H1 (cell line): ENCODE results near the gene CCDC73. TPM values are rescaled to one million over a fixed set of nuclear protein-coding genes. Genes with fewer than 3 reads are reported as not detected.

ENCODE experiments used
- CTCF ChIA-PET: fragments of 300-600 bp; sonication (Branson Sonifier 250); formaldehyde crosslinking; loops from one replicate; lab custom pipeline; 2021; ENCODE audit not compliant: partially characterized antibody; lab: Charles Lee
- POLR2A ChIA-PET: fragments of 300-600 bp; sonication (Branson Sonifier 250); formaldehyde crosslinking; loops from one replicate; lab custom pipeline; 2021; ENCODE audit warnings: inconsistent platforms; ENCODE audit not compliant: partially characterized antibody; lab: Charles Lee
- DNase-seq, 2 experiments: peaks; one replicate each; pipeline versions ENCODE4 v3.0.0 to v3.0.0-alpha.2; 2010 to 2022; ENCODE audit warnings: low spot score in 2 of 2, low read depth in 1 of 2, mixed read lengths in 1 of 2
- FAIRE-seq: peaks from 2 replicates; lab custom pipeline; 2011; peaks lifted over from hg19 to GRCh38; lab: Jason Lieb, UNC
- H2AFZ ChIP-seq: 2 replicates; pipeline ENCODE4 v1.8.1; 2012; ENCODE audit warnings: low read length, inconsistent platforms
- H2AK5ac ChIP-seq: 2 replicates; pipeline ENCODE4 v1.6.1; 2013; ENCODE audit warnings: low read depth, low read length
- H2BK120ac ChIP-seq: replicated peaks from 2 replicates; pipeline ENCODE3; 2013; ENCODE audit warnings: low read depth, low read length, inconsistent platforms
- H2BK12ac ChIP-seq: 2 replicates; pipeline ENCODE4 v1.6.1; 2013; ENCODE audit warnings: low read depth, low read length
- H2BK15ac ChIP-seq: 2 replicates; pipeline ENCODE4 v1.6.1; 2013; ENCODE audit warnings: low read length
- H2BK20ac ChIP-seq: 2 replicates; pipeline ENCODE4 v1.6.1; 2013; ENCODE audit warnings: low read length
- H2BK5ac ChIP-seq: 2 replicates; pipeline ENCODE4 v1.6.1; 2013; ENCODE audit warnings: low read depth, low read length
- H3K14ac ChIP-seq: 2 replicates; pipeline ENCODE4 v1.6.1; 2013; ENCODE audit warnings: inconsistent platforms; ENCODE audit not compliant: insufficient read length
- H3K18ac ChIP-seq: 2 replicates; pipeline ENCODE4 v1.6.1; 2013; ENCODE audit warnings: low read length; ENCODE audit errors: extremely low read depth
- H3K23ac ChIP-seq: 2 replicates; pipeline ENCODE4 v1.6.1; 2013; ENCODE audit warnings: inconsistent platforms; ENCODE audit not compliant: insufficient read length
- H3K23me2 ChIP-seq: 2 replicates; pipeline ENCODE4 v1.6.1; 2013; ENCODE audit warnings: low read depth, low read length
- H3K27ac ChIP-seq: 2 replicates; pipeline ENCODE4 v1.6.1; 2011; ENCODE audit warnings: low read depth, low read length, inconsistent platforms
- H3K27me3 ChIP-seq, 4 experiments: replicated peaks in 1 of 4; 1 replicate in 1 of 4; 2 replicates in 3 of 4; pipeline versions ENCODE4 v1.6.1 to v1.8.1; 2011 to 2013; ENCODE audit warnings: low read length in 3 of 4, mild to moderate bottlenecking in 3 of 4, inconsistent platforms in 2 of 4, mixed read lengths in 2 of 4, moderate library complexity in 1 of 4; ENCODE audit not compliant: control insufficient read depth in 3 of 4, insufficient read depth in 3 of 4; ENCODE audit errors: extremely low read depth in 1 of 4
- H3K36me3 ChIP-seq, 4 experiments: 2 replicates each; pipeline versions ENCODE4 v1.6.1 to v1.8.1; 2011 to 2013; ENCODE audit warnings: mild to moderate bottlenecking in 4 of 4, low read length in 3 of 4, moderate library complexity in 2 of 4, control low read depth in 1 of 4, inconsistent platforms in 1 of 4; ENCODE audit not compliant: insufficient read depth in 4 of 4, control insufficient read depth in 2 of 4
- H3K4ac ChIP-seq: replicated peaks from 2 replicates; pipeline ENCODE3; 2013; ENCODE audit warnings: low read length, low read depth, mixed read lengths, inconsistent platforms; ENCODE audit not compliant: insufficient read length
- H3K4me1 ChIP-seq, 4 experiments: replicated peaks in 1 of 4; 1 replicate in 1 of 4; 2 replicates in 3 of 4; pipeline versions ENCODE4 v1.6.1 to v1.8.1; 2011 to 2013; ENCODE audit warnings: low read length in 3 of 4, inconsistent platforms in 2 of 4, mixed read lengths in 1 of 4; ENCODE audit not compliant: insufficient read depth in 4 of 4, control insufficient read depth in 3 of 4
- H3K4me2 ChIP-seq, 2 experiments: 2 replicates each; pipeline versions ENCODE4 v1.6.1 to v1.8.1; 2011 to 2013; ENCODE audit warnings: low read depth in 2 of 2, low read length in 2 of 2, control low read depth in 1 of 2, inconsistent platforms in 1 of 2, mild to moderate bottlenecking in 1 of 2; ENCODE audit not compliant: insufficient read depth in 1 of 2
- H3K4me3 ChIP-seq, 4 experiments: fragments of 200-600, 300-600 bp in 1 of 4; sonication (generic), shearing (Covaris generic), sonication (Bioruptor Twin) in 1 of 4; 2 replicates each; pipeline versions ENCODE4 v1.5.1 to v1.8.1; 2011 to 2016; ENCODE audit warnings: low read length in 4 of 4, low read depth in 3 of 4, control low read depth in 2 of 4, inconsistent platforms in 2 of 4, mild to moderate bottlenecking in 2 of 4, mixed read lengths in 1 of 4, moderate library complexity in 1 of 4; ENCODE audit not compliant: insufficient read depth in 2 of 4; ENCODE audit errors: extremely low read depth in 1 of 4
- H3K56ac ChIP-seq: replicated peaks from 2 replicates; pipeline ENCODE3; 2013; ENCODE audit warnings: low read depth, mild to moderate bottlenecking, mixed read lengths, low read length, inconsistent platforms; ENCODE audit not compliant: insufficient read length
- H3K79me1 ChIP-seq: 2 replicates; pipeline ENCODE4 v1.6.1; 2013; ENCODE audit warnings: low read depth, low read length, control low read depth
- H3K79me2 ChIP-seq, 2 experiments: 2 replicates each; pipeline versions ENCODE4 v1.6.1 to v1.8.1; 2012 to 2013; ENCODE audit warnings: low read length in 2 of 2, mild to moderate bottlenecking in 2 of 2, inconsistent platforms in 1 of 2; ENCODE audit not compliant: insufficient read depth in 2 of 2, control insufficient read depth in 1 of 2
- H3K9ac ChIP-seq, 4 experiments: replicated peaks in 1 of 4; 1 replicate in 1 of 4; 2 replicates in 3 of 4; pipeline versions ENCODE4 v1.6.1 to v1.8.1; 2011 to 2013; ENCODE audit warnings: low read depth in 3 of 4, low read length in 3 of 4, control low read depth in 2 of 4, mild to moderate bottlenecking in 2 of 4, moderate library complexity in 2 of 4, inconsistent platforms in 1 of 4; ENCODE audit errors: extremely low read depth in 1 of 4
- H3K9me3 ChIP-seq, 2 experiments: 2 replicates each; pipeline versions ENCODE4 v1.6.1 to v1.8.1; 2012 to 2013; ENCODE audit warnings: mild to moderate bottlenecking in 2 of 2, moderate library complexity in 2 of 2, control low read depth in 1 of 2, inconsistent platforms in 1 of 2, low read depth in 1 of 2, low read length in 1 of 2, mixed read lengths in 1 of 2; ENCODE audit not compliant: insufficient read depth in 2 of 2
- H4K20me1 ChIP-seq, 2 experiments: replicated peaks in 1 of 2; 2 replicates each; pipeline versions ENCODE3 to v1.8.1; 2011 to 2013; ENCODE audit warnings: inconsistent platforms in 2 of 2, low read length in 2 of 2, mild to moderate bottlenecking in 1 of 2; ENCODE audit not compliant: insufficient read depth in 2 of 2, control insufficient read depth in 1 of 2
- H4K5ac ChIP-seq: 2 replicates; pipeline ENCODE4 v1.6.1; 2013; ENCODE audit warnings: low read length, low read depth, mixed read lengths, inconsistent platforms; ENCODE audit not compliant: insufficient read length
- H4K8ac ChIP-seq: 2 replicates; pipeline ENCODE4 v1.8.0; 2013; ENCODE audit warnings: mild to moderate bottlenecking, moderate library complexity, low read length, inconsistent platforms; ENCODE audit not compliant: insufficient read depth; ENCODE audit errors: extremely low read depth
- H4K91ac ChIP-seq: replicated peaks from 2 replicates; pipeline ENCODE3; 2013; ENCODE audit warnings: low read length, mixed read lengths, inconsistent platforms; ENCODE audit not compliant: insufficient read length
- RAD21 ChIP-seq, 2 experiments: IDR thresholded peaks in 1 of 2; conservative IDR thresholded peaks in 1 of 2; 2 replicates each; pipeline ENCODE4 v1.6.1; 2011; ENCODE audit warnings: low read depth in 2 of 2, low read length in 2 of 2, improper control_type of control experiment in 1 of 2, inconsistent platforms in 1 of 2, mild to moderate bottlenecking in 1 of 2, moderate library complexity in 1 of 2
- SP4 ChIP-seq: IDR thresholded peaks from 2 replicates; pipeline ENCODE4 v1.6.1; 2012; ENCODE audit warnings: low read length, inconsistent platforms
- TAF1 ChIP-seq: IDR thresholded peaks from 2 replicates; pipeline ENCODE4 v1.6.1; 2011; ENCODE audit warnings: mild to moderate bottlenecking, low read depth, low read length
- whole genome bisulfite sequencing, 2 experiments: shearing (Covaris generic) in 1 of 2; methylation state at CpG; one replicate each; pipeline versions ENCODE4 v1.1.6 to v1.1.7; 2013 to 2015; ENCODE audit warnings: low lambda C conversion rate in 2 of 2, mixed read lengths in 2 of 2, inconsistent platforms in 1 of 2, low coverage in 1 of 2, missing lambda C conversion rate in 1 of 2; ENCODE audit not compliant: insufficient replicate concordance in 2 of 2, insufficient coverage in 1 of 2, insufficient read length in 1 of 2; ENCODE audit errors: extremely low coverage in 1 of 2, missing lambda C conversion rate in 1 of 2; 5-methylcytosine and 5-hydroxymethylcytosine counted together
- polyA plus RNA-seq, 7 experiments: library from polyadenylated mRNA; depleted of rRNA in 3 of 7; stranded (reverse) in 5 of 7; unstranded in 2 of 7; fragments of >200 nt in 5 of 7; fragments of 200-250 nt in 2 of 7; gene quantifications; 1 replicate in 5 of 7; 2 replicates in 1 of 7; 4 replicates in 1 of 7; pipeline versions ENCODE4 v1.2.1 to v1.2.3, GENCODE V29; 2011 to 2013; ENCODE audit warnings: missing spikeins in 2 of 7, mixed read lengths in 2 of 7
- total RNA-seq: library from RNA; stranded (reverse); fragmentation: NEBNext Ultra II Directional; extraction: Animal tissue kit (Norgen Biotek cat#: 25700); gene quantifications from 2 replicates; pipeline ENCODE4 v1.2.1, GENCODE V29; 2021
- TF ChIP-seq, protein P1 (sequence below), 3 experiments: IDR thresholded peaks; 1 replicate in 2 of 3; 2 replicates in 1 of 3; pipeline versions ENCODE4 v1.5.1 to v1.6.1; 2011; ENCODE audit warnings: low read length in 3 of 3, mild to moderate bottlenecking in 3 of 3, inconsistent platforms in 2 of 3, low read depth in 1 of 3, moderate library complexity in 1 of 3; ENCODE audit not compliant: insufficient read depth in 1 of 3; ENCODE audit errors: control extremely low read depth in 1 of 3

Gene CCDC73
- total and polyA plus RNA-seq, 2 of the 8 experiments (the other 6 are each of a cell fraction or from before 2014, with no cell fraction given), result not detected

DNA sequence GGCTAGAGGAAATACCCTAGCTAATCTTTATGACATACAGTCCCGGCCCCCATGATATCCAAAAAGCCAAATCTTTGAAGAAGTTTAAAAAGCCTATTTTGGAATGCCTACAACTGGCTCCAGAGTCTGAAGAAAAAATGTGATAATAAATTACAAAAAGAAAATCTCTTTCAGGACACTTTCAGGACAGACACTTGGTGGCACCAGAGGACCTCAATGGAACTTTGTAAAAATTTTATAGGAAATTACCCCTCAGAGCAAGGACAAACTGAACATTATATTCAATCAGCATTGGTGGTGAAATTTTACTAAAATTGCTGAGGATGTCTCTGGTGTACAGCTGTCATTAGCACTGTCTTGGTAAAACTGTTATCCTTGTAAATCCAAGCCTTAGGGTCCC lies 81.0 kb downstream of the CCDC73 start:
- Histone ChIP-seq H4K5ac (no peak overlapping the region), H3K36me3 (no peaks in the 10 kb centered on the region), H3K56ac (no peak overlapping the region), H2BK15ac (no peak overlapping the region), H3K9ac (no peak overlapping the region), H3K79me2 (no peaks in the 10 kb centered on the region), H3K18ac (no peak overlapping the region), H4K91ac (no peak overlapping the region), H3K27me3 (no peaks in the 10 kb centered on the region), H3K4ac (no peak overlapping the region), H3K4me3 (no peak overlapping the region), H3K4me2 (no peak overlapping the region), H3K23me2 (no peaks in the 10 kb centered on the region), H3K23ac (no peak overlapping the region), H3K14ac (no peak overlapping the region), H2BK120ac (no peak overlapping the region), H2AFZ (no peak overlapping the region), H4K20me1 (no peaks in the 10 kb centered on the region), H4K8ac (no peak overlapping the region), H3K79me1 (no peaks in the 10 kb centered on the region), H2BK12ac (no peak overlapping the region), H2BK5ac (no peak overlapping the region), H2BK20ac (no peak overlapping the region), H3K9me3 (no peaks in the 10 kb centered on the region), H3K4me1 (no peaks in the 10 kb centered on the region), H3K27ac (no peak overlapping the region), H2AK5ac (no peak overlapping the region)
- 62% methylated on average over 1 of the region's 1 CpG; no CpG with 5 or more reads in 1 of the 2 experiments for WGBS, 2 experiments
- DNase-seq (no peak), FAIRE-seq (no peak)
- ChIA-PET POLR2A (no interaction called here), CTCF (interaction anchor here (0.7 to 3.5 kb wide), 13 partner anchors 8 to 350 kb away, joined by 3 to 13 read pairs (median 3); partner anchors contain the start of gene CCDC73)
- no peak for TF ChIP-seq TAF1
- TF ChIP-seq, protein P1, sequence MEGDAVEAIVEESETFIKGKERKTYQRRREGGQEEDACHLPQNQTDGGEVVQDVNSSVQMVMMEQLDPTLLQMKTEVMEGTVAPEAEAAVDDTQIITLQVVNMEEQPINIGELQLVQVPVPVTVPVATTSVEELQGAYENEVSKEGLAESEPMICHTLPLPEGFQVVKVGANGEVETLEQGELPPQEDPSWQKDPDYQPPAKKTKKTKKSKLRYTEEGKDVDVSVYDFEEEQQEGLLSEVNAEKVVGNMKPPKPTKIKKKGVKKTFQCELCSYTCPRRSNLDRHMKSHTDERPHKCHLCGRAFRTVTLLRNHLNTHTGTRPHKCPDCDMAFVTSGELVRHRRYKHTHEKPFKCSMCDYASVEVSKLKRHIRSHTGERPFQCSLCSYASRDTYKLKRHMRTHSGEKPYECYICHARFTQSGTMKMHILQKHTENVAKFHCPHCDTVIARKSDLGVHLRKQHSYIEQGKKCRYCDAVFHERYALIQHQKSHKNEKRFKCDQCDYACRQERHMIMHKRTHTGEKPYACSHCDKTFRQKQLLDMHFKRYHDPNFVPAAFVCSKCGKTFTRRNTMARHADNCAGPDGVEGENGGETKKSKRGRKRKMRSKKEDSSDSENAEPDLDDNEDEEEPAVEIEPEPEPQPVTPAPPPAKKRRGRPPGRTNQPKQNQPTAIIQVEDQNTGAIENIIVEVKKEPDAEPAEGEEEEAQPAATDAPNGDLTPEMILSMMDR (IDR thresholded peaks at IDR 0.05; ENCODE audit: control extremely low read depth in 1 of 3, insufficient read depth in 1 of 3, low read depth in 1 of 3, low read length in 3 of 3), result peak in 2 of 3 experiments; percentile 32; a peak in 2 of 4 replicates
- peak; percentile 65 to 69 for TF ChIP-seq RAD21 (IDR thresholded peaks at IDR 0.05 in 1 of 2, conservative IDR thresholded peaks at IDR 0.05 in 1 of 2; ENCODE audit: low read depth in 2 of 2, low read length in 2 of 2)
- TF ChIP-seq SP4, result no peak
